ENCODE results near the gene TXLNB.

DNA sequence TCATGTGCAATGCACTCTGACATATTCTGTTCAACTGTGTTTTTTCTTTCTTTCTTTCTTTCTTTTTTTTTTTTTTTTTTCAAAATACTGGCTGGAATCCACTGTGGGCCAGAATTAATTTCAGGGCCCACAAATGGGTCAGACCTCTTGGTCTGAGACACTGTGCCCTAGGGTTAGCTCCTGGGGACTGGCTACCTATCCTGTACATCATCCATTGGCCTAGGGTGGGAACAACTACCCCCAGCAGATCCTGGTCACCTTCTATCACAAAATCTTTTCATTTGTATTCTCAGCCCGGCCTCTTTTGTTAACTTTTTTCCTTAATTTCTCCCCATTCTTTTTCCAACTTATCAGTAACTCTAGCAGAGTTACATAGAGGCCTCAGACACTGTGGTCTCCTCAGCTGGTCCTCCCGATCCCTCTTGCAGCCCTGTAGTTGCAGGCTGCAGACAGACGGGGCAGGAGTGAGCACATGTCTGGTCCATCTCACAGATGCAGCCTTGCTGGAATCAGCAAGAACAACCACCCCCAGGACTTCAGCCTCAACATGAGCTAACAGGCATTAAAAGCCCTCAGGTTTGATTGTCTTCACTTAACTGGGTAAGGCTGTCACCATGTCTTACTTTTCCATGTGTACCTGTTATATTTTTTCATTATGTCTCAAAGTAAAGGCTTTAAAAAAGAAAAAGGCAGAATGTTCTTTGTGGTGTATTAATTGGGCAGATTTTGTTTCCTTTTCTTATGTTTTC lies 41.3 kb downstream of the TXLNB start:
- TF ChIP-seq KDM1A (IDR thresholded peaks at IDR 0.05; ENCODE audit: low read depth), result no peak
- TF ChIP-seq CTCF (IDR thresholded peaks at IDR 0.05), result peak; percentile 20; the same call in 1 of the 3 replicates
- TF ChIP-seq EP300 (IDR thresholded peaks at IDR 0.05), result no peak
- no peak for TF ChIP-seq POLR2A (IDR thresholded peaks at IDR 0.05; ENCODE audit: low read length)
- no peak for TF ChIP-seq BCL3 (IDR thresholded peaks at IDR 0.05)
- no peak for TF ChIP-seq HMGXB4 (CRISPR knock-in tag; IDR thresholded peaks at IDR 0.05; ENCODE audit: borderline replicate concordance)
- no peak for TF ChIP-seq CBX2 (IDR thresholded peaks at IDR 0.05; ENCODE audit: borderline replicate concordance, low read depth)
- TF ChIP-seq, protein P1, sequence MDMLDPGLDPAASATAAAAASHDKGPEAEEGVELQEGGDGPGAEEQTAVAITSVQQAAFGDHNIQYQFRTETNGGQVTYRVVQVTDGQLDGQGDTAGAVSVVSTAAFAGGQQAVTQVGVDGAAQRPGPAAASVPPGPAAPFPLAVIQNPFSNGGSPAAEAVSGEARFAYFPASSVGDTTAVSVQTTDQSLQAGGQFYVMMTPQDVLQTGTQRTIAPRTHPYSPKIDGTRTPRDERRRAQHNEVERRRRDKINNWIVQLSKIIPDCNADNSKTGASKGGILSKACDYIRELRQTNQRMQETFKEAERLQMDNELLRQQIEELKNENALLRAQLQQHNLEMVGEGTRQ (IDR thresholded peaks at IDR 0.05), result no peak
- TF ChIP-seq MAX (IDR thresholded peaks at IDR 0.05), result no peak
- no peak for TF ChIP-seq JUNB (IDR thresholded peaks at IDR 0.05)
- TF ChIP-seq GATA3 (IDR thresholded peaks at IDR 0.05; ENCODE audit: borderline replicate concordance), result no peak
- no peak for TF ChIP-seq ELK1 (IDR thresholded peaks at IDR 0.05; ENCODE audit: low read depth, low read length)
- no peak for TF ChIP-seq RCOR1 (IDR thresholded peaks at IDR 0.05; ENCODE audit: low read depth, low read length)
- TF ChIP-seq KDM5A (IDR thresholded peaks at IDR 0.05), result no peak

Measured in A549 (cell line).